ENCODE measurements around the gene OR52L1.
"Not testable (repeated sequence)": the region's sequence is repeated elsewhere in the genome, so short reads cannot be mapped to it uniquely, and the experiment has no call there.

OR52L1 gene

DNA sequence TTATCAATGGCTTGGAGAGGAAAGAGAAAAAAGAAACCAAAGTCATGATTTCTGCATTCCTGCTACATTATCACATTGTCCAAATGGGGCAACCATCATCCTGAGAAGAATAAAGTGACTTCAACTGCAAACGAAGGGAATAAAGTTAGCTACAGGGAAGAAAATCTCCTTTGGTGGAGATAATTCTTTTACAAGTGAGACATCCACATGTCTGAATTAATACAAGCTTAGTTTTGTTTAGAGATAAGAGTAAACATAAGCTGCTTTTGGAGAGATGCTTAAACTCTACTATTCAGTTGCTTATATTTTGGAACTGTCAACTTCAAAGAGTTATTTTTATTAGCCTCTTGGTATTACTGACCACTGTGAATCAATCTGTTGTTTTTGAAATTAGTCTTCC lies at the start of gene OR52L1:
TSS of gene OR52L1 (minus strand) at position 101 of the 400 bp plus-strand sequence. CDS start at position 46, 55 bp downstream.
- no peak for DNase-seq (ENCODE audit: low read depth)

GRCh38 chr11:6030708-6031405 lies 44.1 kb upstream of the OR52L1 start, which contains the start of gene OR56A1:
OR56A1 (minus strand) TSS chr11:6030758; CDS start chr11:6027692, 3,066 bp downstream.
- DNase-seq (ENCODE audit: low read depth) = no peak

GRCh38 chr11:6027501-6027900 lies 40.7 kb upstream of the OR52L1 start:
- no peak for DNase-seq (ENCODE audit: low read depth)

- no peak for DNase-seq (ENCODE audit: low read depth)
Measured at GRCh38 chr11:6025056-6025455, 38.3 kb upstream of the OR52L1 start.

DNA sequence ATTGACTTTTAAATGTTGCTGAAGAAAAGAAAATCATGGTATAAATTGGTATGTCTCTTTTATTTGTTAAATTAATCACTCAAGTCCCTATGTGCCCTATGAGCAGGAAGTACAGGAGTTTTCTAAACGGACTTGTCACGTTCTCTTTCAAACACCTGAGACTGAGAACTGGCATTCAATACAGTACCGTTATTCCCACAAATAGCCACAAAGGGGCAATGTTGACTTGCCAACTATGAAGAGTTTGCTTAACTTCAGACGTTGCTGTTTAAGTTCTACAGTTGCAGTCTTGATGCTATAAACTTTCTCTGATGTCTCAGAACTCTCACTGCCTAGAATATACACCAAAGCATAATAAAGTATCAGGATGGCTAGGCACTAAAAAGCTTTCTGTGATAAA lies 36.2 kb upstream of the OR52L1 start:
- no peak for DNase-seq (ENCODE audit: low read depth)

- DNase-seq (ENCODE audit: low read depth) = no peak
Measured at GRCh38 chr11:6013042-6013441, 26.3 kb upstream of the OR52L1 start.

DNA sequence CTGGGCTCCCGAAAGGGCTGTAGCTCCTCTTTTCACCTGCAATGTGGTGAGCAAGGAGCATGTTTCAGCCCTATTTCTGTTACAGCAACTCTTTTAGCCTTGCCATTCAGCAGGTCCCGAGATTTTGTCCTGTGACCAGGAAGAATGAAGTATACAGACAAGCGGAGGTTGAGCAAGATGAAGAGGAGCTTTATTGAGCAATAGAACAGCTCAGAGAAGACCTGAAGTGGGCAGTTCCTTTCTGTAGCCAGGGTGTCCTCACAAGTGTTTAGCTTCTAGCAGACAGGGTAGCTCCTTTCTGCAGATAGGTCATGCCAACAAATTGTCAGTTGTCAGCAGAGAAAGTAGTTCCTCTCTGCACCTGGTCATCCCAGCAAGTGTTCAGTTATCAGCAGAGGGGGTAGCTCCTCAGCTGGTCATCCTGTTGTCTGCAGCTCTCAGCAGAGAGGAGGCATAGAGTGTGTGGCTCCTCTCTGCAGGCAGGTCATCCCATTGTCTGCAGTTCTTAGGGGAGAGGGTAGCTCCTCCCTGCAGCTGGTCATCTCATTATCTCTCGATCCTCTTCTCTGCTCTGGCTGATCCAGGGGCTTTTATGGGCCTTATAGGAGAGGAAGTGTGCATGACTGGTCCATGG lies 25.4 kb upstream of the OR52L1 start:
- no peak for DNase-seq (ENCODE audit: low read depth)

DNA sequence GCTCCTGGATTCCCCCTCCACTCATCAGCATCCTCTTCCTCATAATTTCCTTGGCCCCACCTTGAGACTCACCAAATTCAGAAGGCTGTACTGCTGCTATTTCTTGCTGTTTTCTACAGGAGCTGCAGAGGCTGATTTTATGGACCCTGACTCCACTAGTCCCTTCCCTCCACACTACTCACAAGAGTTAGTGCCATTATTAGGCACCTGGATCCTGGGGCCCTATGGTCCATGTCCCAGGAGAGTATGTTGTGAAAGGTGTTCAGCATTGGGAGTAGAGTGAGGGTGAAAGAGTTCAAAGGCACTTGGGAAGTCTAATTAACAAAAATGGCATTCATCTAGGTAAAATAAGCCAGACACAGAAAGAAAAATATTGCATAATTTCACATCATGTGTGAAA lies 20.1 kb upstream of the OR52L1 start, which contains the start of gene OR56A4:
TSS of gene OR56A4 (minus strand) at position 101 of the 400 bp plus-strand sequence. CDS start 3,954 bp downstream, outside the sequence.
- DNase-seq (ENCODE audit: low read depth) = no peak

GRCh38 chr11:6006395-6006794 lies 19.6 kb upstream of the OR52L1 start:
- DNase-seq (ENCODE audit: low read depth) = no peak

DNA sequence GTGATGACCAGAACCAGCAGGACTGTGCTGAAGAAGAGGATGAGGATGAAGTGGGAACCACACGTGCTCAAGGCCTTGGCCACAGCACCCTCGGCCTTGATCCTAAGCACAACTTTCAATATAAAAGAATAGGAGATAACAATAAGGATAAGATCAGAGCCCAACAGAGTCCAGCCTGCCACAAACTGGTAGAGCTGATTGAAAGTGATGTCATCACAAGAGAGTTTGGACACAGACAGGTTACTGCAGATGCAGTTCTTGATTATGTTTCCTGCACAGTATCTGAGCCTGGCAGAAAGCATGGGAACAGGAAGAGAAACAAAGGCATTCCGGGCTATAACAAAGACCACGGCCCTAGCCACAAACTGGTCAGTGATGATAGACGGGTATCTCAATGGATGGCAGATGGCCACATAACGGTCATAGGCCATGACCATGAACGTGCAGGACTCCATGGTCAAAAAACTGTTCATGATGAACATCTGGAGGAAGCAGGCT lies 15.5 kb upstream of the OR52L1 start:
- DNase-seq (ENCODE audit: low read depth) = no peak

GRCh38 chr11:5994791-5995190 lies 8.0 kb upstream of the OR52L1 start:
- no peak for DNase-seq (ENCODE audit: low read depth)

- peak; percentile 5 for DNase-seq (ENCODE audit: low read depth)
Measured at GRCh38 chr11:5992604-5993251, 5.9 kb upstream of the OR52L1 start.

GRCh38 chr11:5992150-5992549 lies 5.4 kb upstream of the OR52L1 start:
- DNase-seq (ENCODE audit: low read depth) = no peak

- DNase-seq (ENCODE audit: low read depth) = no peak
Measured at GRCh38 chr11:5989203-5989602, 2.4 kb upstream of the OR52L1 start.

GRCh38 chr11:5983443-5983842 lies 3.3 kb downstream of the OR52L1 start:
- DNase-seq (ENCODE audit: low read depth) = no peak

- no peak for DNase-seq (ENCODE audit: low read depth)
Measured at GRCh38 chr11:5973530-5973929, 13.3 kb downstream of the OR52L1 start.

- no peak for DNase-seq (ENCODE audit: low read depth)
Measured at GRCh38 chr11:5968394-5968793, 18.4 kb downstream of the OR52L1 start, which contains the start of gene OR56A5. OR56A5 (minus strand) TSS chr11:5968494; CDS start chr11:5968494, 0 bp downstream.

DNA sequence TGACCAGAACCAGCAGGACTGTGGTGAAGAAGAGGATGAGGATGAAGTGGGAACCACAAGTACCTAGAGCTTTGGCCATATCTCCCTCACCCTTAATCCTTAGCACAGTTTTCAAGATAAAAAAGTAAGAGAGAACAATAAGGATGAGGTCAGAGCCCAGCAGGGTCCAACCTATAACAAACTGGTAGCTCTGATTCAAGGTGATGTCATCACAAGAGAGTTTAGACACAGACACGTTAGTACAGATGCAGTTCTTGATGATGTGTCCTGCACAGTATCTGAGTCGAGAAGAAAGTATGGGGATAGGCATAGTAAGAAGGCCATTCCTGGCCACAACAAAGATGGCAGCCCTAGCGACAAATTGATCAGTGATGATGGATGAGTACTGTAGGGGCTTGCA lies 19.1 kb downstream of the OR52L1 start:
- DNase-seq (ENCODE audit: low read depth) = no peak

DNA sequence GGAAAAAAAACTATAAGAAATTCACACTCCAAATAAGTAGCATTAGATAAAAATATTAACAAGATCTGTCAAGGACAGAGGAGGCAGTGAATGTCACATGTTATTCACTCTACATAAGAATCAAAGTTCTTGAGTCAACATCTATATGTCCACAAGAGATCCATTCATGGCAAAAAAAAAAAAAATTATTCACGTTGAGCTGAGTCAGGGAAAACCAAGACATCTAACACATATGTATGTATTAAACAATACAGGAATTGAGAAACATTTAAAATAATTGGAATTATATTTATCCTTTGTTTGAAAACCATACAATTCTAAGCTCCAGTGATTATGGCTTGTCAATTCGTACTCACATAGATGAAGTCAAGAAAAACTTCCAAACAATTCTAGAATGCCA lies 19.8 kb downstream of the OR52L1 start:
- DNase-seq (ENCODE audit: low read depth) = no peak

GRCh38 chr11:5960704-5961320 lies 26.0 kb downstream of the OR52L1 start:
- DNase-seq (ENCODE audit: low read depth) = not testable (repeated sequence)

DNA sequence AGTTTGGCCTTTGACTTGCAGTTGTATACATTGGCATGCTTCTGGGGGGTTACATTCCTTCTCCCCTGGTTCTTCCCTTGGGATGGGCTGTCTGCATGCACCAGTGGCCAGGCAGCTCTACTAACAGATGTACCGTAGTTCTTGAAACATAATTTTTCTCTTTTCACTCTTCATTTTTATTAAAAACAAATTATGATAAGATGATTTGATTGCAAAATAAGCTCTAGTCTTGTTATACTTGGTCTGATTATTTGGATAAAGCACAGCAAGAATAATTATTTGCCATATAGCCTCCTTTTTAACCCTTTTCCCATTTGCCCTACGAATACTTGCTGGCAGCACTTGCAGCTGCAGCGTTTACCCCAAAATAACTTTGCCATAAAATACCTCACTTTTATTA lies 31.2 kb downstream of the OR52L1 start:
- DNase-seq (ENCODE audit: low read depth) = no peak

DNA sequence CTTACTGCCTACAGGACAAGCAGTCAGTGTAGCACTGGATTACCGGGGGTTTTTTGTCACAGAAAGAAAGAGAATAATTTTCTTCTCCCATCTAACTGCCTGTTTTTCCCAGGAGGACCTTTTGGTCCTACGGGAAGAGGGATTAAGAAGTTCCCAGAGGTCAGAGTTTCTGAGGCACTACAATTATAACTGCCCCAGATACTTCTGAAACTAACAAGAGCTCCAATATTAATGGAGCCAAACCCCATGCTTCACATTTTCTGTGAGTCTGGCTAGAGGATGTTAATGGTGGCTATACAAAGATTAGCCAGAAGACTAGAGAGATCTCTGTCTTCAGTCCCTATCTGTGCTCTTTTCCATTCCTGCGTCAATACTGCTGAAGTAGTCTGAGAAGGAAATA lies 44.8 kb downstream of the OR52L1 start, which contains the start of gene OR56A3:
TSS of gene OR56A3 (plus strand) at position 301 of the 400 bp plus-strand sequence. CDS start 5,096 bp downstream, outside the sequence.
- DNase-seq (ENCODE audit: low read depth) = no peak
